Uterus (tissue), 2 donors: ENCODE data around the gene CAMTA1.

Experiments
- POLR2A ChIP-seq, 2 donors: fragments of 450-650 bp; IDR thresholded peaks; one replicate each; pipeline ENCODE4 v1.6.1; 2016; ENCODE audit warnings: antibody characterized with exemption in 2 of 2, mild to moderate bottlenecking in 1 of 2, moderate library complexity in 1 of 2
- TF ChIP-seq, protein P1 (sequence below), 4 experiments: fragments of 200-600 bp in 2 of 4; fragments of 450-650 bp in 2 of 4; sonication (generic) in 2 of 4; IDR thresholded peaks; one replicate each; pipeline ENCODE4 v1.5.1; 2016 to 2019; ENCODE audit warnings: antibody characterized with exemption in 4 of 4, mild to moderate bottlenecking in 2 of 4, moderate library complexity in 1 of 4

DNA sequence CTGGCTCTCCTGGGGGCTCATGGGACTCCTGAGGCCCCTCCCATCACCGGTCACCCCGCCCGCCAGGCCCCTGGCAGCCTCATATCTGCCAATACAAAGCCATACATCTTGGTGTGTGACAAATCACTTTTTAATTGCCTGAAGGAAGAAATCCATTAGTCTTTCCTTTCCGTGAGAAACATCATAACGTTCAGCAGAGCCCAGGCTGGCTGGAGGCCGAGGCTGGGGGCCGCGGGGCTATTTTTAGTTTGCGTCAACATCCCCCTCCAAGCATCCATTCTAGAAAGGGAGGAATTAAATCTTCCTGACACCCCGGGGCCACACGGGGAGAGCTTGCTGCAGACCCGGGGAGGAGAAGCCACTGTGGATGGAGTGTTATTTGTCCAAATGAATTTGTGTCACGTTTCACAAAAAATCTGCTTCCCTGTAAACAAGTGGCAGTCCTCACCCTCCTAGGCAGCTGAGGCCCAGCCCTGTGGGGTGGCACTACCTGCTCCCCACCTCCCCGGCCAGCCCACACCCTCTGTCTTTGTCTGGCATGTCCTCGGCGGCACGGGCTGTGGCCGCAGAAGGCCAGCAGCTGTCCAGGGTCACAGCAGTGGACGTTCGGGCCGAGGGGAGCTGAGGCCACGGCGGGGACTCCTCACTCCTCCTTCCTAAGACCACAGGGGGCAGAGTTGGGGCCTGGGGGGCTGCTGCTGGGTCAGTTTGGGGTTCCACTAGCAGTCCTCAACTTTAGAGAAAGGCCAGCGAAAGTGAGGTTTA lies 749.0 kb downstream of the CAMTA1 start:
- TF ChIP-seq, protein P1, sequence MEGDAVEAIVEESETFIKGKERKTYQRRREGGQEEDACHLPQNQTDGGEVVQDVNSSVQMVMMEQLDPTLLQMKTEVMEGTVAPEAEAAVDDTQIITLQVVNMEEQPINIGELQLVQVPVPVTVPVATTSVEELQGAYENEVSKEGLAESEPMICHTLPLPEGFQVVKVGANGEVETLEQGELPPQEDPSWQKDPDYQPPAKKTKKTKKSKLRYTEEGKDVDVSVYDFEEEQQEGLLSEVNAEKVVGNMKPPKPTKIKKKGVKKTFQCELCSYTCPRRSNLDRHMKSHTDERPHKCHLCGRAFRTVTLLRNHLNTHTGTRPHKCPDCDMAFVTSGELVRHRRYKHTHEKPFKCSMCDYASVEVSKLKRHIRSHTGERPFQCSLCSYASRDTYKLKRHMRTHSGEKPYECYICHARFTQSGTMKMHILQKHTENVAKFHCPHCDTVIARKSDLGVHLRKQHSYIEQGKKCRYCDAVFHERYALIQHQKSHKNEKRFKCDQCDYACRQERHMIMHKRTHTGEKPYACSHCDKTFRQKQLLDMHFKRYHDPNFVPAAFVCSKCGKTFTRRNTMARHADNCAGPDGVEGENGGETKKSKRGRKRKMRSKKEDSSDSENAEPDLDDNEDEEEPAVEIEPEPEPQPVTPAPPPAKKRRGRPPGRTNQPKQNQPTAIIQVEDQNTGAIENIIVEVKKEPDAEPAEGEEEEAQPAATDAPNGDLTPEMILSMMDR (IDR thresholded peaks at IDR 0.05), result no peak
- no peak for TF ChIP-seq POLR2A (IDR thresholded peaks at IDR 0.05)
